ENCODE results near the gene RFTN1. TPM values are rescaled to one million over a fixed set of nuclear protein-coding genes. Genes with fewer than 3 reads are reported as not detected.

RFTN1 gene
- polyA plus RNA-seq, 3 donors from 2014 or later, result 96.5 to 194 (median 109) TPM

DNA sequence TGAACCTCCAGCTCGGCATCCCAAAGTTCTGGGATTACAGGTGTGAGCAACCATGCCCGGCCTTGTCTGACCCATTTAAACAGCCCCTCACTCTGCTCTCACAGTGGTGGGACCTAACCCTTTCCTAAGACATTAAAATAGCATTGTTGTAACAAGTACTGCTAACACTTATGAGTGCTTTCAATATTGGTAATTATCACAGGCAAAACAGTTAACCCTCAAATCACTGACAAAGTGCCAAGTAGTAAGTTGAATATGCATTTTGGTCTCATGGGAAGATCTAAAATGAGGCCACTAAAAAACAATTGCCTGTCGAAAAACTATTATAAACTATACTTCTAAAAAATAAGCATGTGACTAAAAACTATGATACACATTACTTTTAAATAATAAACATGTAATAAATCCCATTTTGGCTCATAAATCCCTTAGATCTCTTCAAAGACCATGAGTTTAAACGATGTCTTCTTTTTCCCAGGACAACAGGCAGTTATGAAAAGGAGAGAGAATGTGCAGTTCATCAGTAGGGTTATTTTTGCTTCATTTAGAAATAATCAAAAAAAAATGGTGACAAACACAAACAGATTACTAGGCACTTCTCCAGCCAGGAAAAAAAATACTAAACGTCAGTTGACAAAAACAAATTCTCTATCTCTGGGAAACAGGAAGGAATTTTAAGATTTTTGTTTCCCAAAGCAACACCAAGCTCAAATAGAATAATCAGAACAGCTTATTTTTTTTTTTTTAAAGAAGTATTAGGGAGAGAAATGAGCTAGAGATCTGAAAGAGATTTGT, 95.4 kb downstream of the RFTN1 start:
- no peak for DNase-seq
- no peak overlapping the region for H3K4me3 Mint-ChIP-seq
- H3K27me3 Mint-ChIP-seq (ENCODE audit: low read depth in 3 of 3), result peaks cover 0 to 3% (median 0%) of the 10 kb centered on the region in 3 donors
- H3K9me3 Mint-ChIP-seq, result no peaks in the 10 kb centered on the region
- H3K27ac Mint-ChIP-seq, result no peak overlapping the region
- peaks cover 0 to 7% (median 0%) of the 10 kb centered on the region in 3 donors for H3K36me3 Mint-ChIP-seq
- H3K4me1 Mint-ChIP-seq, result peaks cover 57 to 92% of the 10 kb centered on the region in 2 donors

- Mint-ChIP-seq H3K36me3 (peaks cover 0 to 7% (median 0%) of the 10 kb centered on the region in 3 donors), H3K4me3 (no peak overlapping the region), H3K27me3 (ENCODE audit: low read depth in 3 of 3) (peaks cover 0 to 3% (median 0%) of the 10 kb centered on the region in 3 donors), H3K9me3 (no peaks in the 10 kb centered on the region), H3K27ac (peak overlapping the region in 3 of 6 donors; percentile 37 to 52 (median 38)), H3K4me1 (peaks cover 71 to 93% of the 10 kb centered on the region in 2 donors)
- DNase-seq, result no peak
Measured at GRCh38 chr3:16415911-16416476, 97.5 kb downstream of the RFTN1 start.

DNA sequence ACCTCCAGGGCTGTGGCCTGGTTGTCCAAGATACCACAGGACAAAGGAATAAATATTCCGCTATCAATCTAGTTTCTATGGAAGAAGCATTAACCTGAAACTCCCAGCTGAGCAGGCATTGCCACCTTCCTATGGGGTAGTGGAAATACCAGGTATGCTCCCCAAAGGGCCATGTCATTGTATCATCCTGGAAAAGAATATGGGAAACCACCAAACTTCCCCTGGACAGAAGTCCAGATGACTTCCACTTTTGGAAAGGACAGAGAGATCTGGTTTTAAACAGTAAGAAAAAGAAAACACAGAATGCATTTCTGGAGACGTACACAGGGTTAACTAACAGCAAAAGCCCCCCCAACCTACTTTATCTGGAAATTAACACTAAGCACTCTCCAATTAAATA, 100.2 kb downstream of the RFTN1 start:
- Mint-ChIP-seq H3K27me3 (ENCODE audit: low read depth in 3 of 3) (peaks cover 0 to 3% (median 0%) of the 10 kb centered on the region in 3 donors), H3K36me3 (peaks cover 0 to 10% (median 0%) of the 10 kb centered on the region in 3 donors), H3K4me3 (no peak overlapping the region), H3K9me3 (no peaks in the 10 kb centered on the region), H3K4me1 (peaks cover 60 to 67% of the 10 kb centered on the region in 2 donors), H3K27ac (peak overlapping the region in 2 of 6 donors; percentile 13 to 68)
- no peak for DNase-seq

DNA sequence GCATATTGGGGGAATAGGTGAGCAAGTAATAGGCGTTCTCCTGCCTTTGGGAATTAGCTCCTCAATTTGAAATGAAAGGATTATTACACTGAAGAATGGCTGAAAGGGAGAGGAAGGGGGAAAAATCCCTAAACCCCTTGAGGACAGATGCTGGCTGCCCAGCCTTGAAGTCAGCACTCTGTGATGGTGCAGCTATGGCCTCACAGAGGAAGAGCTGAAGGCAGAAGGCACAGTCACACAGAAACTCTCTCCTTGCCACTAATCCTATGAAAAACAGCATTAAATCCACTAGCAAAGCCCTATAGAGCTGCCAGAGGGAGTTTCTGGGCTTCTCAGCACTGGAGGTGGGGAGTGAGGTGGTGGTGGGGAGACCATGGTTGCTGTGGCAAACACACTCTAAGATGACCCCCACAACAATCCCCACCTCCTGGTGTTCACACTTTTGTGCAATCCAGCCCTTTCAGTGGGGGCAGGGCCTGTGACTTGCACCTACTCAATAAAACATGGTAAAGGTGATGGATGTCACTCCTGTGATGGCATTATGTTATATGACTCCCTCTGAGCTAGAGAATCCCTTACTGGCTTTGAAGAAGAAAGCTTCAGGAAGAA, 101.2 kb downstream of the RFTN1 start:
- no peak overlapping the region for H3K4me3 Mint-ChIP-seq
- H3K27ac Mint-ChIP-seq, result peak overlapping the region in 4 of 6 donors; percentile 1 to 73 (median 38)
- H3K9me3 Mint-ChIP-seq, result no peaks in the 10 kb centered on the region
- no peak for DNase-seq
- H3K36me3 Mint-ChIP-seq, result peaks cover 0 to 14% (median 5%) of the 10 kb centered on the region in 3 donors
- peaks cover 55 to 70% of the 10 kb centered on the region in 2 donors for H3K4me1 Mint-ChIP-seq
- H3K27me3 Mint-ChIP-seq (ENCODE audit: low read depth in 3 of 3), result peaks cover 0 to 3% (median 0%) of the 10 kb centered on the region in 3 donors

GRCh38 chr3:16411441-16411840, 102.1 kb downstream of the RFTN1 start:
- DNase-seq, result no peak
- Mint-ChIP-seq H3K27ac (peak overlapping the region in 2 of 6 donors; percentile 62 to 68), H3K4me3 (no peak overlapping the region), H3K4me1 (peaks cover 50 to 62% of the 10 kb centered on the region in 2 donors), H3K9me3 (no peaks in the 10 kb centered on the region), H3K27me3 (ENCODE audit: low read depth in 3 of 3) (peaks cover 0 to 3% (median 0%) of the 10 kb centered on the region in 3 donors), H3K36me3 (peaks cover 0 to 14% (median 5%) of the 10 kb centered on the region in 3 donors)

- H3K27ac Mint-ChIP-seq, result peak overlapping the region in 1 of 6 donors; percentile 30
- DNase-seq, result no peak
- peaks cover 0 to 3% (median 0%) of the 10 kb centered on the region in 3 donors for H3K27me3 Mint-ChIP-seq (ENCODE audit: low read depth in 3 of 3)
- no peak overlapping the region for H3K4me3 Mint-ChIP-seq
- H3K36me3 Mint-ChIP-seq, result peaks cover 0 to 14% (median 5%) of the 10 kb centered on the region in 3 donors
- H3K4me1 Mint-ChIP-seq, result peaks cover 46 to 57% of the 10 kb centered on the region in 2 donors
- H3K9me3 Mint-ChIP-seq, result no peaks in the 10 kb centered on the region
Measured at GRCh38 chr3:16410659-16411058, 102.8 kb downstream of the RFTN1 start.

DNA sequence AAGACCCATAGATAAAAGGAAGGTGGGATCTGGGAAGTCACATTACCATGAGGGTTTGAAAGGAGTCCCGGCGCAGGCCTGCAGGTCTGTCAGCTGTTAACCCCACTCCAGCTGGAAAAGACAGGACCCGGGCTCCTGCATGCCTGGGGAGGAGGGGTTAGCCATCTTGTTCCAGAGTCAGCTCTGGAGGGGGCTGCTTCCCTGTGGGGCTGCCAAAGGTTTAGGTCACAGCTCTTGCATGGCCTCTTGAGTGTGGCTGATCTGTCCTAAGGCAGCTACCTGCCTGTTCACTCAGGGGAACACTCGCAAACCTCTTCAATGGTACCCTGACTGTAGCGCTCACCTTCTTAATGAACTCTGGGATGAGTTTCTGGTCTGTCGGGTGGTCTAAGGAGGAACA, 104.5 kb downstream of the RFTN1 start:
- Mint-ChIP-seq H3K4me1 (peaks cover 36 to 54% of the 10 kb centered on the region in 2 donors), H3K27ac (peak overlapping the region in 2 of 6 donors; percentile 33 to 34), H3K4me3 (no peak overlapping the region)

DNA sequence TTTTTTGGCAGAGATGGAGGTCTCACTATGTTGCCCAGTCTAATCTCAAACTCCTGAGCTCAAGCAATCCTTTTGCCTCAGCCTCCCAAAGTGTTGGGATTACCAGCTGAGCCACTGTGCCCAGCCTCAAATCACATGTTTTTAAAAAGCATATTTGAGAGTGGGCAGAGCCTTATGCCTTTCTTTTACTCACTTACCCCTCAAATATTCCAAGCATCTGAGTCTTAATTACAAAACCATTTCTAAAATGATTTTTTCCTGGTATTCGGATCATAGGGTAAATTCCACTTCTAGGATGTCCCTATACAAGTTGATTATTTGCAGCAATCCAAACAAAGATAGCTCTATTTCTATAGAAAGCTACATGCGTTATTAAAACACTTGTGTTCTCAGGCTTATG, 106.1 kb downstream of the RFTN1 start:
- no peaks in the 10 kb centered on the region for H3K9me3 Mint-ChIP-seq
- peak overlapping the region in 4 of 6 donors; percentile 11 to 68 (median 58) for H3K27ac Mint-ChIP-seq
- no peak for DNase-seq
- peaks cover 0 to 7% (median 5%) of the 10 kb centered on the region in 3 donors for H3K36me3 Mint-ChIP-seq
- H3K4me1 Mint-ChIP-seq, result peaks cover 26 to 48% of the 10 kb centered on the region in 2 donors
- H3K4me3 Mint-ChIP-seq, result no peak overlapping the region
- H3K27me3 Mint-ChIP-seq (ENCODE audit: low read depth in 3 of 3), result peaks cover 0 to 2% (median 1%) of the 10 kb centered on the region in 3 donors

More for the DNA sequence above, 104.5 kb downstream of the RFTN1 start:
- peaks cover 0 to 7% (median 5%) of the 10 kb centered on the region in 3 donors for H3K36me3 Mint-ChIP-seq
- peaks cover 0 to 2% (median 1%) of the 10 kb centered on the region in 3 donors for H3K27me3 Mint-ChIP-seq (ENCODE audit: low read depth in 3 of 3)
- no peak for DNase-seq
- no peaks in the 10 kb centered on the region for H3K9me3 Mint-ChIP-seq

DNA sequence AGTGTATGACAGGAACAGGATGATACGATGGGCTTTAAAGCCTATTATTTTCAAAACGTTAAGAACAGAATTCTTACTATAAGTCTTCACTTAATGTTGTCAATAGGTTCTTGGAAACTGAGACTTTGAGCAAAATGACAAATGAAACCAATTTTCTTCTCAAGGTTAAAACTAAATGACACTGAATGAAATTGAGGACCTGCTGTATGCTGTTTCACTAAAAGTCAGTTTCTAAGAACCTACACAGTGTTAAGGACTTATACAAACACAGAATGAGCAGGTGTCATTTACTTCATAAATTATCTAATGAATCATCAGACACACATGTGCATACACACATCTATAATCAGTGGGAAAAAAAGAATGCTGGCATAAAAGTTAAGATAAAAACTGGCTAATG, 106.9 kb downstream of the RFTN1 start:
- no peak for DNase-seq
- peaks cover 0 to 2% (median 1%) of the 10 kb centered on the region in 3 donors for H3K27me3 Mint-ChIP-seq (ENCODE audit: low read depth in 3 of 3)
- peak overlapping the region; percentile 28 to 68 (median 52) for H3K27ac Mint-ChIP-seq

GRCh38 chr3:16406166-16406565, 107.3 kb downstream of the RFTN1 start:
- Mint-ChIP-seq H3K9me3 (no peaks in the 10 kb centered on the region), H3K4me1 (peaks cover 27 to 48% of the 10 kb centered on the region in 2 donors), H3K36me3 (peaks cover 4 to 12% (median 5%) of the 10 kb centered on the region in 3 donors), H3K27ac (peak overlapping the region in 4 of 6 donors; percentile 10 to 68 (median 41)), H3K4me3 (no peak overlapping the region), H3K27me3 (ENCODE audit: low read depth in 3 of 3) (peaks cover 0 to 3% (median 2%) of the 10 kb centered on the region in 3 donors)
- DNase-seq, result no peak

More for the DNA sequence above, 106.9 kb downstream of the RFTN1 start:
- H3K36me3 Mint-ChIP-seq, result peaks cover 4 to 8% (median 5%) of the 10 kb centered on the region in 3 donors
- no peaks in the 10 kb centered on the region for H3K9me3 Mint-ChIP-seq
- H3K4me1 Mint-ChIP-seq, result peaks cover 26 to 48% of the 10 kb centered on the region in 2 donors
- no peak overlapping the region for H3K4me3 Mint-ChIP-seq

DNA sequence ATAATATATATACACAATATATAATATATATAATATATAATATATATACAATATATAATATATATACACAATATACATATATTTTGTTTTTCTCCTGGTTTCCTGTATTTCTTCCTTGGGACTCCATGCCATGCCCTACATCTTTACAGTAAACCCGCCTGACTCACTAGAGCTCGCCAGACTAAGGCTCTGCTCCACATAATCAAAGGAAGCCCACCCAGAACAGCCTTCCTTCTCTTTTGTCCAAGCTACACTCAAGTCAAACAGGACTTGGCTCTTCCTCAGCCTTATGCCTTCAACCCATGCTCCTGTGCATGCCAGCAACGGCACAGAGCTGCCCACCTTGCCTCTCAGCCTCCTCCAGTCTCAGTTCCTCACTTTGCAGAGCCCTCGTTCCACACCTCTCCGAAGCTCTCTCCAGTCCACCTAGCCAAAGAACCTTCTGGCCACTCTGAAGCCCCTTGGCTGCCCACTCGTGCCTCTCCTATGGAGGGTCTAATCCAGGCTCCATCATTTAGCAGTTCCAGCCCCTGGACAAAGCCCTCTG, 109.1 kb downstream of the RFTN1 start:
- peak overlapping the region in 5 of 6 donors; percentile 2 to 69 (median 36) for H3K27ac Mint-ChIP-seq
- no peak for DNase-seq
- H3K9me3 Mint-ChIP-seq, result peaks cover 0 to 1% (median 0%) of the 10 kb centered on the region in 6 donors
- H3K27me3 Mint-ChIP-seq (ENCODE audit: low read depth in 3 of 3), result peaks cover 1 to 4% (median 2%) of the 10 kb centered on the region in 3 donors
- peaks cover 4 to 12% (median 10%) of the 10 kb centered on the region in 3 donors for H3K36me3 Mint-ChIP-seq
- H3K4me1 Mint-ChIP-seq, result peaks cover 37 to 64% of the 10 kb centered on the region in 2 donors
- H3K4me3 Mint-ChIP-seq, result no peak overlapping the region

DNA sequence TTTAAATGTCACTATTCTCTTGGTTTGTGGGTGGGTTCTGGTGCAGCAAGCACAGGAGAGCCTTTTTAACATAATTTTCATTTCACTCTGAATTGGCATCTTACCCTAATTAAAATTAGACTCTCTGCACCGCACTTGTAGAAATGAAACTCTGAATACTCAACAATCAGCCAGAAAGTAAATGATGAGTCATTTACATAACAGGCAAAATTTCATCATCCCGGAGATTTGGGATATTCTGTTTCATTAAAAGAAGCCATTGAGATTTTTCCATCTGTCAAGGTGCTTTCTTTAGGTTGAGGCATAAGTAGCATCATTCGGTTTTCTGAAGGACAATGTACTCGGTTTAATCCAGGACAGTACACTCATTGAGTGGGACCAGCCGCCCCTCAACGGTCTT, 111.0 kb downstream of the RFTN1 start:
- DNase-seq, result no peak
- H3K27me3 Mint-ChIP-seq (ENCODE audit: low read depth in 3 of 3), result peaks cover 1 to 7% (median 2%) of the 10 kb centered on the region in 3 donors
- H3K36me3 Mint-ChIP-seq, result peaks cover 4 to 5% (median 4%) of the 10 kb centered on the region in 3 donors
- H3K9me3 Mint-ChIP-seq, result peaks cover 0 to 1% (median 0%) of the 10 kb centered on the region in 6 donors
- H3K4me3 Mint-ChIP-seq, result no peak overlapping the region
- peak overlapping the region in 5 of 6 donors; percentile 19 to 81 (median 24) for H3K27ac Mint-ChIP-seq
- peaks cover 40 to 68% of the 10 kb centered on the region in 2 donors for H3K4me1 Mint-ChIP-seq

- Mint-ChIP-seq H3K27ac (peak overlapping the region; percentile 6 to 81 (median 35)), H3K4me3 (no peak overlapping the region), H3K27me3 (ENCODE audit: low read depth in 3 of 3) (peaks cover 1 to 7% (median 2%) of the 10 kb centered on the region in 3 donors), H3K4me1 (peaks cover 47 to 77% of the 10 kb centered on the region in 2 donors), H3K36me3 (peaks cover 4 to 13% (median 12%) of the 10 kb centered on the region in 3 donors), H3K9me3 (peaks cover 0 to 1% (median 0%) of the 10 kb centered on the region in 6 donors)
- DNase-seq, result no peak
Measured at GRCh38 chr3:16401273-16401672, 112.2 kb downstream of the RFTN1 start.

Data from immature natural killer cell (primary cell).